Naive thymus-derived CD4-positive, alpha-beta T cell (primary cell): ENCODE results near the gene IL19. TPM values are rescaled to one million over a fixed set of nuclear protein-coding genes. Genes with fewer than 3 reads are reported as not detected.

Experiments used
- ATAC-seq: fragments of 150-1000 bp; cut with Tn5 transposase; 2 replicates; pipeline ENCODE4 v1.10.0; 2021; ENCODE audit warnings: mild to moderate bottlenecking, moderate library complexity
- CTCF ChIA-PET: fragments of 350-600 bp; sonication (Branson Sonifier 250); formaldehyde crosslinking; loops from one replicate; lab custom pipeline; 2021; ENCODE audit warnings: antibody characterized with exemption; lab: Charles Lee
- POLR2A ChIA-PET: fragments of 350-600 bp; sonication (Branson Sonifier 250); formaldehyde crosslinking; loops from one replicate; lab custom pipeline; 2021; ENCODE audit warnings: antibody characterized with exemption, inconsistent platforms; lab: Charles Lee
- DNase-seq, 9 donors: peaks; one replicate each; pipeline versions ENCODE4 v3.0.0 to v3.0.0-alpha.2; 2020 to 2022; ENCODE audit warnings: mixed read lengths in 1 of 9
- H3K27ac ChIP-seq: one replicate; pipeline ENCODE4 v1.7.0; 2013; ENCODE audit warnings: mild to moderate bottlenecking, low read depth, low read length, moderate library complexity
- H3K27me3 ChIP-seq, 2 donors: one replicate each; pipeline ENCODE4 v1.7.0; 2013; ENCODE audit warnings: low read length in 2 of 2, mild to moderate bottlenecking in 2 of 2, moderate library complexity in 2 of 2; ENCODE audit not compliant: control insufficient read depth in 2 of 2, insufficient read depth in 2 of 2
- H3K36me3 ChIP-seq, 3 experiments: 1 replicate in 2 of 3; 2 replicates in 1 of 3; pipeline ENCODE4 v1.7.0; 2013; ENCODE audit warnings: low read length in 3 of 3, mild to moderate bottlenecking in 3 of 3, moderate library complexity in 1 of 3; ENCODE audit not compliant: insufficient read depth in 3 of 3, control insufficient read depth in 2 of 3
- H3K4me1 ChIP-seq, 2 donors: one replicate each; pipeline ENCODE4 v1.7.0; 2013; ENCODE audit warnings: low read length in 2 of 2, mild to moderate bottlenecking in 2 of 2, moderate library complexity in 1 of 2; ENCODE audit not compliant: control insufficient read depth in 2 of 2, insufficient read depth in 2 of 2
- H3K4me3 ChIP-seq: 2 replicates; pipeline ENCODE4 v1.7.0; 2013; ENCODE audit warnings: mild to moderate bottlenecking, low read length
- H3K9me3 ChIP-seq, 3 experiments: 1 replicate in 2 of 3; 2 replicates in 1 of 3; pipeline ENCODE4 v1.7.0; 2013; ENCODE audit warnings: low read length in 3 of 3; ENCODE audit not compliant: control insufficient read depth in 2 of 3
- H3K27ac Mint-ChIP-seq, 9 donors: one replicate each; pipeline ENCODE4 v1.8.0; 2020 to 2022; ENCODE audit warnings: mixed read lengths in 9 of 9, mild to moderate bottlenecking in 8 of 9, moderate library complexity in 5 of 9, inconsistent platforms in 2 of 9
- H3K27me3 Mint-ChIP-seq, 5 donors: one replicate each; pipeline ENCODE4 v1.8.0; 2021 to 2022; ENCODE audit warnings: mixed read lengths in 5 of 5, mild to moderate bottlenecking in 1 of 5
- H3K36me3 Mint-ChIP-seq, 5 donors: one replicate each; pipeline ENCODE4 v1.8.0; 2020 to 2022; ENCODE audit warnings: mixed read lengths in 5 of 5, mild to moderate bottlenecking in 3 of 5, inconsistent platforms in 1 of 5
- H3K4me1 Mint-ChIP-seq, 7 donors: one replicate each; pipeline ENCODE4 v1.8.0; 2020 to 2022; ENCODE audit warnings: mixed read lengths in 7 of 7, mild to moderate bottlenecking in 3 of 7, inconsistent platforms in 1 of 7
- H3K4me3 Mint-ChIP-seq, 10 donors: one replicate each; pipeline ENCODE4 v1.8.0; 2020 to 2022; ENCODE audit warnings: mild to moderate bottlenecking in 10 of 10, mixed read lengths in 10 of 10, moderate library complexity in 6 of 10, inconsistent platforms in 2 of 10
- H3K9me3 Mint-ChIP-seq, 11 donors: one replicate each; pipeline ENCODE4 v1.8.0; 2020 to 2022; ENCODE audit warnings: mixed read lengths in 11 of 11, mild to moderate bottlenecking in 4 of 11, inconsistent platforms in 1 of 11, moderate library complexity in 1 of 11
- intact Hi-C, 2 donors: fragments of 100-400 bp; cut with micrococcal nuclease; formaldehyde crosslinking; loops; one replicate each; pipeline ENCODE4 v1.15.1; 2023
- polyA plus RNA-seq, 2 donors: library from polyadenylated mRNA; unstranded; fragments of 300-500 nt; fragmentation: Illumina TruSeq; gene quantifications; one replicate each; pipeline ENCODE4 v1.2.3, GENCODE V29; 2021
- total RNA-seq, 6 experiments: library from RNA in 5 of 6; stranded (reverse) in 5 of 6; gene quantifications; 1 replicate in 5 of 6; 2 replicates in 1 of 6; pipeline ENCODE4 v1.2.3 and lab custom pipeline; 2021 to 2026

The IL19 gene
- total and polyA plus RNA-seq, 7 experiments from 2014 or later = not detected

DNA sequence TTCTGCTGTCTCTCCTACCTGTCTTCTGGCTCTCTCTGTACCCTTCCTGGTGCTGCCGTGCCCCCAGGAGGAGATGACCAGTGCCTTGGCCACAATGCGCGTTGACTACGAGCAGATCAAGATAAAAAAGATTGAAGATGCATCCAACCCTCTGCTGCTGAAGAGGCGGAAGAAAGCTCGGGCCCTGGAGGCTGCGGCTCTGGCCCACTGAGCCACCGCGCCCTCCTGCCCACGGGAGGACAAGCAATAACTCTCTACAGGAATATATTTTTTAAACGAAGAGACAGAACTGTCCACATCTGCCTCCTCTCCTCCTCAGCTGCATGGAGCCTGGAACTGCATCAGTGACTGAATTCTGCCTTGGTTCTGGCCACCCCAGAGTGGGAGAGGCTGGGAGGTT lies 38.1 kb upstream of the IL19 start:
- H3K27ac Mint-ChIP-seq = peak overlapping the region in 6 of 9 donors; percentile 12 to 64 (median 35)
- CTCF ChIA-PET = interaction anchor here (0.6 to 9.3 kb wide), 6 partner anchors 26 to 248 kb away, joined by 3 to 329 read pairs (median 45); no protein-coding TSS in a partner anchor
- H3K4me3 Mint-ChIP-seq = no peak overlapping the region
- no peaks in the 10 kb centered on the region for H3K27me3 Mint-ChIP-seq
- H3K4me1 Mint-ChIP-seq = peaks cover 21 to 39% (median 35%) of the 10 kb centered on the region in 7 donors
- intact Hi-C loops = no loop called here
- peaks cover 3 to 45% (median 9%) of the 10 kb centered on the region in 3 experiments for H3K36me3 ChIP-seq
- no peak overlapping the region for H3K27ac ChIP-seq
- DNase-seq (no peak), ATAC-seq (no peak)
- H3K27me3 ChIP-seq = no peaks in the 10 kb centered on the region
- H3K36me3 Mint-ChIP-seq = peaks cover 3 to 20% (median 9%) of the 10 kb centered on the region in 5 donors
- peaks cover 28 to 29% of the 10 kb centered on the region in 2 donors for H3K4me1 ChIP-seq
- H3K4me3 ChIP-seq = no peak overlapping the region
- H3K9me3 Mint-ChIP-seq = peaks cover 0 to 1% (median 0%) of the 10 kb centered on the region in 11 donors
- POLR2A ChIA-PET = interaction anchor here (10.0 kb wide), 1 partner anchor 74 kb away, joined by 148 read pairs; no protein-coding TSS in a partner anchor
- no peaks in the 10 kb centered on the region for H3K9me3 ChIP-seq

DNA sequence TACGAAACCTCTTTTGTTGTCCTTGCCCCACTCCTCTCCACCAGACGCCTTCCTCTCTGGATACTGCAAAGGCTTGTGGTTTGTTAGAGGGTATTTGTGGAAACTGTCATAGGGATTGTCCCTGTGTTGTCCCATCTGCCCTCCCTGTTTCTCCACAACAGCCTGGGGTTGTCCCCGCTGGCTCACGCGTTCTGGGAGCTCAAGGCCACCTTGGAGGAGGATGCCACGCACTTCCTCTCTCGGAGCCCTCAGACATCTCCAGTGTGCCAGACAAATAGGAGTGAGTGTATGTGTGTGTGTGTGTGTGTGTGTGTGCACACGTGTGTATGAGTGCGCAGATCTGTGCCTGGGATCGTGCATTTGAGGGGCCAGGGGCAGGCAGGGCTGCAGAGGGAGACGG lies 37.6 kb upstream of the IL19 start:
- ATAC-seq (no peak), DNase-seq (no peak)
- ChIA-PET CTCF (interaction anchor here (0.6 to 9.3 kb wide), 11 partner anchors 8 to 248 kb away, joined by 3 to 329 read pairs (median 15); partner anchors contain the start of gene IL10), POLR2A (interaction anchor here (1.1 to 10.0 kb wide), 2 partner anchors 73 to 225 kb away, joined by 3 to 148 read pairs; no protein-coding TSS in a partner anchor)
- peaks cover 3 to 21% (median 9%) of the 10 kb centered on the region in 5 donors for H3K36me3 Mint-ChIP-seq
- no peaks in the 10 kb centered on the region for H3K27me3 Mint-ChIP-seq
- H3K27ac Mint-ChIP-seq = peak overlapping the region in 6 of 9 donors; percentile 22 to 77 (median 50)
- no peak overlapping the region for H3K4me3 Mint-ChIP-seq
- no peaks in the 10 kb centered on the region for H3K27me3 ChIP-seq
- H3K4me3 ChIP-seq = no peak overlapping the region
- peaks cover 3 to 45% (median 9%) of the 10 kb centered on the region in 3 experiments for H3K36me3 ChIP-seq
- H3K9me3 Mint-ChIP-seq = peaks cover 0 to 1% (median 0%) of the 10 kb centered on the region in 11 donors
- H3K4me1 Mint-ChIP-seq = peaks cover 25 to 44% (median 40%) of the 10 kb centered on the region in 7 donors
- H3K4me1 ChIP-seq = peaks cover 33 to 34% of the 10 kb centered on the region in 2 donors
- intact Hi-C loops = no loop called here
- H3K27ac ChIP-seq = no peak overlapping the region
- H3K9me3 ChIP-seq = no peaks in the 10 kb centered on the region

DNA sequence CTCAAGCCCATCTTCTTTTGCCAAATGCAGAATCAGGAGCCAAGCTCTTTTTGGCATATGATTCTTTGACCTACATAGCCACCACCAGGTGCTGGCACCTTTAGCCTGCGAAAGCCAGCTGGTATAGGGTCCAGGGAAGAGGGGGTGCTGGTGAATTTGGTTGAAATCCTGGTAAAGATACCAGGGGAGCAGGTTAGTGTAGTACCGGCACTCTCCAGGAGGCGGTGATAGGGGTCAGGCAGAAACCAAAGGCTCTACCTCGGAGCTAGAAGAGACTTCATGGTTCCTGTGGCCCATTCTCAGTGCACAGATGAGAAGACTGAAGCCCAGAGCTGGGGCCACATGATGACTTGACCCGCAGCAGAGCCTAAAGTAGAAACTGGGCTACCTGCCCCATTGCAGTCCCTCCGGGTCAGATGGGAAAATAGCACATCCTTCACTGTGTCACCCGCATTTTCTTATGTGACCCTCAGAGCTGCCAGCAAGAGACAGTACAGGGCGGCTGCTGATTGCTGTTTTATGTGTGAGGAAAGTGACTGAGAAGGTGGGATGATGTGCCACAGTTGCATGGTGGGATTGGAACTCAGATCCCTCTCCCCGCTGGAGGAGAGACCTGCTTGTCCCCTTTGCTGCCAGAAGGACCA lies 36.0 kb upstream of the IL19 start:
- Histone ChIP-seq H3K27ac (no peak overlapping the region), H3K9me3 (no peaks in the 10 kb centered on the region), H3K36me3 (peaks cover 3 to 36% (median 4%) of the 10 kb centered on the region in 3 experiments), H3K27me3 (no peaks in the 10 kb centered on the region), H3K4me3 (no peak overlapping the region), H3K4me1 (peaks cover 49 to 50% of the 10 kb centered on the region in 2 donors)
- Mint-ChIP-seq H3K27ac (peak overlapping the region; percentile 53 to 95 (median 87)), H3K4me3 (peak overlapping the region in 4 of 10 donors; percentile 7 to 54 (median 26)), H3K27me3 (no peaks in the 10 kb centered on the region), H3K36me3 (peaks cover 3 to 27% (median 9%) of the 10 kb centered on the region in 5 donors), H3K9me3 (no peaks in the 10 kb centered on the region), H3K4me1 (peaks cover 40 to 60% (median 56%) of the 10 kb centered on the region in 7 donors)
- CTCF ChIA-PET = interaction anchor here (0.7 to 9.3 kb wide), 41 partner anchors 9 to 246 kb away, joined by 3 to 329 read pairs (median 6); partner anchors contain the start of genes FCMR, IL10, IL19 and IL20
- DNase-seq = peak; percentile 63 to 87 (median 76)
- intact Hi-C loops = loop anchor here (1.0 to 5.0 kb wide), 9 partner anchors 23 to 343 kb away; no protein-coding TSS in a partner anchor
- POLR2A ChIA-PET = interaction anchor here (0.5 to 10.0 kb wide), 24 partner anchors 9 to 337 kb away, joined by 3 to 148 read pairs (median 6); partner anchors contain the start of genes FCMR and IL24
- ATAC-seq = peak; percentile 80

DNA sequence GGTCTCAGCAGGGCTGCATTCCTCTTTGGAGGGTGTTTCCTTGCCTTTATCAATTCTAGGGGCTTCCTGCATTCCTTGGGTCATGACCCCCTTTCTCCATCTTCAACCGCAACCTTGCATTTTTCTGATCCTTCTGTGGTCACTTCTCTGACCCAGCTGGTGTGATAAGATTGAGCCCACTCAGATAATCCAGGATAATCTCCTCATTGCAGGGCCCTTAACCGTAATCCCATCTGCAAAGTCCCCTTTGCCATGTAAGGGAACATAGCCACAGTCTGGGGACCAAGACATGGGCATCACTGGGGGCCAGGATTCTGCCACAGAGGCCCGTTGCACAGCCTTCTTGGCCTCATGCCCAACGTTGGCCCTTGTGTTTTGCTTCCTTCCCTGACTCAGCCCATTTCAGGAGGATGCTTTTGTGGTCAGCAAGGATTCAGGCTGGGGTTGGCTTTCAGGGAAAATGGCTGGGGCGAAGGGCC lies 35.0 kb upstream of the IL19 start:
- H3K36me3 ChIP-seq = peaks cover 0 to 26% (median 3%) of the 10 kb centered on the region in 3 experiments
- ChIA-PET POLR2A (interaction anchor here (1.0 to 10.0 kb wide), 19 partner anchors 10 to 247 kb away, joined by 3 to 148 read pairs (median 6); partner anchors contain the start of genes FCMR and IL24), CTCF (interaction anchor here (1.0 to 9.3 kb wide), 30 partner anchors 9 to 245 kb away, joined by 3 to 329 read pairs (median 7); partner anchors contain the start of genes IL10 and IL20)
- no peak for DNase-seq
- no peak overlapping the region for H3K4me3 ChIP-seq
- Mint-ChIP-seq H3K36me3 (peaks cover 3 to 27% (median 9%) of the 10 kb centered on the region in 5 donors), H3K27me3 (no peaks in the 10 kb centered on the region), H3K27ac (peak overlapping the region; percentile 73 to 95 (median 88)), H3K9me3 (no peaks in the 10 kb centered on the region), H3K4me1 (peaks cover 48 to 67% (median 58%) of the 10 kb centered on the region in 7 donors), H3K4me3 (peak overlapping the region in 1 of 10 donors; percentile 7)
- H3K27me3 ChIP-seq = no peaks in the 10 kb centered on the region
- H3K4me1 ChIP-seq = peaks cover 56 to 59% of the 10 kb centered on the region in 2 donors
- no peak for ATAC-seq
- no peaks in the 10 kb centered on the region for H3K9me3 ChIP-seq
- intact Hi-C loops = loop anchor here (2.0 to 5.0 kb wide), 2 partner anchors 31 to 342 kb away; no protein-coding TSS in a partner anchor
- H3K27ac ChIP-seq = no peak overlapping the region

DNA sequence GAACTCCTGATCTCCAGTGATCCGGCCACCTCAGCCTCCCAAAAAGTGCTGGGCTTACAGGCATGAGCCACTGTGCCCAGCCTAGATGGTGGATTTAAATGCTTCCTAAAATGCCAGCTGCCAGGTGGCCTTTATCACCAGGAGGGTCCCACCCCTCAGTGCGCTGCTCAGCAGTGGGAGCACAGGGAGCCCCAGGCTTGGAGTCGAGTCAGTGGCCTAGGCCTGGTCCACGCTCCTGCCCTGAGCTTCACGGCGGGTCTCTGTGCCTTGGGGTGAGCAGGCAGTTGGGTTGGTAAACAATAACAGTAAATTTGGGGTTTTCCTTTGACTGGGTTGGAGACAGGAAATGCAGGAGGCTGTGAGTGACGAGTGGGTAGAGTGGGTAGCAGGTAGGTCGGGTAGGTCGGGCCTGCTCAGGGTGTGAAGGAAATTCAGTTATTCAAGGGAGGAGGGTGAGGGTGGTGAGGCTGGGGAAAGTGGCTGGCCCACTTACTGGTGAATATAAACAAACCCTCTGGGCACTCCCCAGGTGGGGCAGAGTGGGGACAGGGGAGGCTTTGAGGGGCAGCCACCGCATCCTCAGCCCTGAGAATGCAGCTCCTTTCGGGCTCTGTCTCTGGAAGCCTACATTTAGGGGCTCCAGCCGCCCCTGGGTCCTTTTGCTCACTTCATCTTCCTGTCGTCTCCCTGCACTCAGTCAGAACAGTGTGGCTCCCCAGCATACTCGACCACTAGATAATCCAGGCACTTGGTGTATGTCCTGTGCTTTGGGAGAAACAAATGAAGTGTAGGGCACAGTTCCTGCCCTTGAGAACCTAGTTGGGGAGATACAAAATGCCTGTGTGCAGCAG lies 33.5 kb upstream of the IL19 start:
- no peaks in the 10 kb centered on the region for H3K27me3 Mint-ChIP-seq
- no peaks in the 10 kb centered on the region for H3K9me3 Mint-ChIP-seq
- H3K36me3 ChIP-seq = peaks cover 0 to 11% (median 3%) of the 10 kb centered on the region in 3 experiments
- H3K27me3 ChIP-seq = no peaks in the 10 kb centered on the region
- DNase-seq (peak in 6 of 9 donors; percentile 37 to 57 (median 50)), ATAC-seq (peak; percentile 75)
- peak overlapping the region in 8 of 10 donors; percentile 2 to 67 (median 44) for H3K4me3 Mint-ChIP-seq
- CTCF ChIA-PET = interaction anchor here (0.6 to 9.3 kb wide), 16 partner anchors 11 to 982 kb away, joined by 3 to 329 read pairs (median 7); no protein-coding TSS in a partner anchor
- no peaks in the 10 kb centered on the region for H3K9me3 ChIP-seq
- intact Hi-C loops = loop anchor here in 1 of 2 donors (5.0 kb wide), 1 partner anchor 340 kb away; no protein-coding TSS in a partner anchor
- peak overlapping the region; percentile 73 to 94 (median 89) for H3K27ac Mint-ChIP-seq
- peaks cover 51 to 75% (median 61%) of the 10 kb centered on the region in 7 donors for H3K4me1 Mint-ChIP-seq
- H3K4me1 ChIP-seq = peaks cover 56 to 59% of the 10 kb centered on the region in 2 donors
- POLR2A ChIA-PET = interaction anchor here (1.0 to 10.0 kb wide), 14 partner anchors 8 to 185 kb away, joined by 3 to 148 read pairs (median 5); partner anchors contain the start of genes FCMR and IL24
- H3K4me3 ChIP-seq = no peak overlapping the region
- H3K27ac ChIP-seq = no peak overlapping the region
- H3K36me3 Mint-ChIP-seq = peaks cover 3 to 24% (median 7%) of the 10 kb centered on the region in 5 donors
